ENCODE results near the gene TPSAB1. TPM values are rescaled to one million over a fixed set of nuclear protein-coding genes. Genes with fewer than 3 reads are reported as not detected.

Gene TPSAB1
- total and polyA plus RNA-seq, 10 of the 15 experiments (the other 5 are each of a cell fraction or from before 2014, with no cell fraction given), result 0.06 TPM; not detected in 9

- no peaks in the 10 kb centered on the region for H3K36me3 ChIP-seq (ENCODE audit: control insufficient read depth in 2 of 2, insufficient read depth in 2 of 2, low read length in 1 of 2)
- H2AFZ ChIP-seq (ENCODE audit: control insufficient read depth, low read depth, low read length), result no peak overlapping the region
- SMC1A ChIA-PET (ENCODE audit: uncharacterized antibody, unreplicated experiment), result no interaction called here
- DNase-seq (ENCODE audit: low read depth, low spot score), result no peak
- CTCF ChIA-PET, result no interaction called here
- H3K4me1 ChIP-seq (ENCODE audit: control insufficient read depth, insufficient read depth, low read length), result no peaks in the 10 kb centered on the region
- no peaks in the 10 kb centered on the region for H3K79me2 ChIP-seq (ENCODE audit: control insufficient read depth, insufficient read depth, low read length)
- in situ Hi-C loops (cut with MboI) (no loop called here), intact Hi-C loops (cut with micrococcal nuclease; ENCODE audit: unreplicated experiment) (no loop called here)
- BruUV-seq (replicated peaks), result no TSS peak
- TF ChIP-seq, protein P1, sequence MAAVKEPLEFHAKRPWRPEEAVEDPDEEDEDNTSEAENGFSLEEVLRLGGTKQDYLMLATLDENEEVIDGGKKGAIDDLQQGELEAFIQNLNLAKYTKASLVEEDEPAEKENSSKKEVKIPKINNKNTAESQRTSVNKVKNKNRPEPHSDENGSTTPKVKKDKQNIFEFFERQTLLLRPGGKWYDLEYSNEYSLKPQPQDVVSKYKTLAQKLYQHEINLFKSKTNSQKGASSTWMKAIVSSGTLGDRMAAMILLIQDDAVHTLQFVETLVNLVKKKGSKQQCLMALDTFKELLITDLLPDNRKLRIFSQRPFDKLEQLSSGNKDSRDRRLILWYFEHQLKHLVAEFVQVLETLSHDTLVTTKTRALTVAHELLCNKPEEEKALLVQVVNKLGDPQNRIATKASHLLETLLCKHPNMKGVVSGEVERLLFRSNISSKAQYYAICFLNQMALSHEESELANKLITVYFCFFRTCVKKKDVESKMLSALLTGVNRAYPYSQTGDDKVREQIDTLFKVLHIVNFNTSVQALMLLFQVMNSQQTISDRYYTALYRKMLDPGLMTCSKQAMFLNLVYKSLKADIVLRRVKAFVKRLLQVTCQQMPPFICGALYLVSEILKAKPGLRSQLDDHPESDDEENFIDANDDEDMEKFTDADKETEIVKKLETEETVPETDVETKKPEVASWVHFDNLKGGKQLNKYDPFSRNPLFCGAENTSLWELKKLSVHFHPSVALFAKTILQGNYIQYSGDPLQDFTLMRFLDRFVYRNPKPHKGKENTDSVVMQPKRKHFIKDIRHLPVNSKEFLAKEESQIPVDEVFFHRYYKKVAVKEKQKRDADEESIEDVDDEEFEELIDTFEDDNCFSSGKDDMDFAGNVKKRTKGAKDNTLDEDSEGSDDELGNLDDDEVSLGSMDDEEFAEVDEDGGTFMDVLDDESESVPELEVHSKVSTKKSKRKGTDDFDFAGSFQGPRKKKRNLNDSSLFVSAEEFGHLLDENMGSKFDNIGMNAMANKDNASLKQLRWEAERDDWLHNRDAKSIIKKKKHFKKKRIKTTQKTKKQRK (IDR thresholded peaks at IDR 0.05; ENCODE audit: low read depth, low read length), result no peak
- TF ChIP-seq FOXK2 (IDR thresholded peaks at IDR 0.05) (no peak), ZBTB11 (CRISPR knock-in tag; IDR thresholded peaks at IDR 0.05) (no peak)
- POLR2A ChIA-PET, result no interaction called here
- H4K20me1 ChIP-seq (ENCODE audit: control insufficient read depth, insufficient read depth), result no peaks in the 10 kb centered on the region
- H3K9me3 ChIP-seq (replicated peaks; ENCODE audit: control insufficient read depth, insufficient read depth, low read length), result no peaks in the 10 kb centered on the region
- no peak for ATAC-seq
- RAD21 ChIA-PET (ENCODE audit: unreplicated experiment), result no interaction called here
- H3K27ac ChIP-seq (ENCODE audit: control insufficient read depth, insufficient read depth), result no peak overlapping the region
- H3K9ac ChIP-seq (ENCODE audit: control insufficient read depth, insufficient read depth, low read length), result no peak overlapping the region
- no peak overlapping the region for H3K4me2 ChIP-seq (ENCODE audit: control insufficient read depth, insufficient read depth)
- H3K4me3 ChIP-seq, result no peak overlapping the region
- 38% methylated on average over 8 of the region's 9 CpGs for WGBS (ENCODE audit: insufficient coverage, insufficient replicate concordance, low lambda C conversion rate, missing lambda C conversion rate)
- no peak for FAIRE-seq
- no peaks in the 10 kb centered on the region; a peak in 1 of 4 replicates for H3K27me3 ChIP-seq (replicated peaks in 1 of 2; ENCODE audit: control insufficient read depth in 2 of 2, insufficient read depth in 2 of 2, low read length in 1 of 2)
Observed at GRCh38 chr16:1262846-1263221, 22.3 kb downstream of the TPSAB1 start.

Measured in GM12878 (cell line).